Spleen (tissue), 7 donors: ENCODE results near the gene WLS.

Experiments used
- CTCF ChIP-seq, 11 experiments: fragments of 200-600 bp in 7 of 11; fragments of 450-650 bp in 4 of 11; sonication (generic) in 4 of 11; IDR thresholded peaks in 8 of 11; conservative IDR thresholded peaks in 3 of 11; 1 replicate in 7 of 11; 2 replicates in 4 of 11; pipeline versions ENCODE4 v1.4.0 to v1.8.0; 2016 to 2021; ENCODE audit warnings: antibody characterized with exemption in 11 of 11, inconsistent platforms in 4 of 11, mild to moderate bottlenecking in 1 of 11
- POLR2A ChIP-seq, 3 donors: fragments of 450-650 bp; IDR thresholded peaks; one replicate each; pipeline ENCODE4 v1.5.1; 2017; ENCODE audit warnings: antibody characterized with exemption in 3 of 3, mild to moderate bottlenecking in 1 of 3
- POLR2AphosphoS5 ChIP-seq, 3 donors: sonication (generic); formaldehyde crosslinking; IDR thresholded peaks; one replicate each; pipeline ENCODE4 v1.5.1; 2017; ENCODE audit warnings: antibody characterized with exemption in 3 of 3
- donor health status: DM: no; HTN: no; CAD: no; lungs with moderate emphysema.
- donor health status: DM: no; HTN: no; CAD: no.
- donor health status: DM: no; HTN: no; CAD: no.

DNA sequence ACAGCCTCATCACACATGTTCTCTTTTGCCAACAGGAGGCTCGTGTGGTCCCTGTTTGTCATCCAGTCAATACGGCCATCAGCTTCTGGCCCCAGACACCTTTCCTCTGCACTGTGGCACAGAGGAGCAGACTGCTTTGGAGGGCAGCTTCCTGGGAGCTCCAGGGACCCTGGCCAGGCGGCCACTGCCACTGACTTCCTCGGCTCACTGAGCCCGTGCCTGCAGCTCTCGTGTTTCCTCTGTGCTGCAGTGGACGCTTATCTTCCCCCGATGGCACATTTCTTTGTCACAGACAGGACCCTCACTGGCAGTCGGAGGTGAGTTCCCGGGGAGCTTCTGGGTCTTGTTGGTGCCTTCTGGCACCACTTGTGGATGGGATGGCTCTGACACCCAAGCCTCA lies 114.9 kb downstream of the WLS start:
- TF ChIP-seq CTCF (IDR thresholded peaks at IDR 0.05 in 8 of 11, conservative IDR thresholded peaks at IDR 0.05 in 3 of 11) = no peak
- no peak for TF ChIP-seq POLR2AphosphoS5 (IDR thresholded peaks at IDR 0.05)
- no peak for TF ChIP-seq POLR2A (IDR thresholded peaks at IDR 0.05)
